NCI-H2081 (cell line): ENCODE measurements around the gene FIZ1.
A peak's percentile ranks its signal among the peaks of the same experiment; 100 is the strongest.
"Not testable (repeated sequence)": the region's sequence is repeated elsewhere in the genome, so short reads cannot be mapped to it uniquely, and the experiment has no call there.

Source experiments
- DNase-seq, 2 experiments: peaks; one replicate each; lab custom pipeline; 2025; lab: John Stamatoyannopoulos, UW

Gene FIZ1

GRCh38 chr19:55594996-55595545, 4.2 kb downstream of the FIZ1 start:
- DNase-seq = no peak

- DNase-seq = no peak
Observed at GRCh38 chr19:55593096-55593772, 6.1 kb downstream of the FIZ1 start.

DNA sequence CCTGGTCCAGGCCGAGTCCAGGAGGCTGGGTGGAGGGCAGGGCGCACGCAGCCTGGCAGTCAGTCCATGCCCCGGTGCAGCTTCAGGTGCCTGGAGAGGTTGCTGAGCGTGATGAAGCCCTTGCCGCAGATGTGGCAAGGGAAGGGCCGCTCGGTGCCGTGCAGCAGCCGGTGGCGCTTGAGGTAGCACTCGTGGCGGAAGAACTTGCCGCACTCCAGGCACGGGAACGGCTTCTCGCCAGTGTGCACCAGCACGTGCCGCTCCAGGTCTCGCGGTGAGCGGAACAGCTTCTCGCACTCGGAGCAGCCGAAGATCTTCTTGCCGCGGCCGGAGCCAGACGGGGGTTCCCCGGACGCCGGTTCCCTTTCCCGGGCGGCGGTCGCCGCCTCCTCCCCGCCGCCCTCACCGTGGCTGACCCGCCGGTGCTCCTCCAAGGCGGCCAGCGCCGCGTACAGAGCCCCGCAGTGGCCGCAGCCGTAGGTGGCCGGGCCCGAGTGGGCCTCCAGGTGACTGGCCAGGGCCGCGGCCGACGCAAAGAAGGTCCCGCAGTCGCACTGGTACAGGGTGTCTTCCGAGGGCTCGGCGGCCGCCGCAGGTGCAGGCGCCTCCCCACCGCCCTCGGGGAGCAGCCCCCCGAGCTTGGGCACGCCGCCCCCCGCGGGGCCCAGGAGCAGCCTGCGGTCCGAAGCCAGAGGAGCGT, 6.8 kb downstream of the FIZ1 start:
- no peak for DNase-seq

DNA sequence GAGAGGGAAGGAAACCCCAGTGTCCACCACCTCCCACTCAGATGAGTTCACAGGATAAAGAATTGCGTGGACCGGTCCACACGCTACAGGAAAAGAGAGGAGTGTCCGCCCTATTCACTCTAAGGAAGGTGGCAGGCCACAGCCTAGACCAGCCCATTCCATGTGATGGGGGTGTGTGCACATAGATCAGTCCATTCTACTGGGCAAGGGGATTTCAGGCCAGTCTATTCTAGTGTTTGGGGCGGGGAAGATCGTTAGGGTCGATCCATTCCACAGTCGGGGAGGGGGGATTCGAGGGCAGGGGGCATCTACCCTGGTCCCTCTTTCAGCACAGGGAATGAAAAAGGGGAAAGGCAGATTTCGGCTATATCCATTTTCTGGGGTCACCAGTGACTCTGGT, 7.8 kb downstream of the FIZ1 start:
- DNase-seq = no peak

DNA sequence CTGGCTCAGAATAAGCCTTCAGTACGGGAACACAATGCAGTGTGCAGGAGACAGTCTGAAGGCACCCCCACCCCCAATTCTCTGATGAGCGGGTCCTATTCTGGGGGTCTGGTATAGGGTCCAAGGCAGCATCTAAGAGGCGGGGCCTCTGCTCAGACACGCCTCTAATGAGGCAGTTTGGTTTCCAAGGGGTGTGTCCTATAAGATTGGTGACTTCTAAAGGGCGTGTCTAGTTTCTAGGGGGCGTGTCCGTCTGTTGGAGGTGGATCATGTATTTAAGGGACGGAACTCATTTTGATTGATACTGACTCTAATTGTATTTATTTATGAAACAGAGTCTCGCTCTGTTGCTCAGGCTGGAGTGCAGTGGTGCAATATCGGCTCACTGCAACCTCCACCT, 8.7 kb downstream of the FIZ1 start:
- peak in 1 of 2 experiments; percentile 2 for DNase-seq

GRCh38 chr19:55590109-55590508, 9.2 kb downstream of the FIZ1 start:
- no peak for DNase-seq

DNA sequence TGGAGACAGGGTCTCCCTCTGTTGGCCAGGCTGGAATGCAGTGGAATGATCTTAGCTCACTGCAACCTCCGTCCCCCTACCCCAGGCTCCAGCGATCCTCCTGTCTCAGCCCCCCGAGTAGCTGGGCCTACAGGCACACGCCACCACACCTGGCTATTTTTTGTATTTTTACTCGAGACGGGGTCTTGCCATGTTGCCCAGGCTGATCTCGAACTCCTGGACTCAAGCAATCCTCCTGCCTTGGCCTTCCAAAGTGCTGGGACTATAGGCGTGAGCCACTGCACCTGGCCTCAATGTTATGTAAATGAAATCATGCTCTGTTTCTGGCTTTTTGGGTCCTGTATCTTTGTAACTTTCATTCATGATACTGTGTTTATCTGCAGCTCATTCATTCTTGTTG, 10.6 kb downstream of the FIZ1 start:
- DNase-seq = no peak

DNA sequence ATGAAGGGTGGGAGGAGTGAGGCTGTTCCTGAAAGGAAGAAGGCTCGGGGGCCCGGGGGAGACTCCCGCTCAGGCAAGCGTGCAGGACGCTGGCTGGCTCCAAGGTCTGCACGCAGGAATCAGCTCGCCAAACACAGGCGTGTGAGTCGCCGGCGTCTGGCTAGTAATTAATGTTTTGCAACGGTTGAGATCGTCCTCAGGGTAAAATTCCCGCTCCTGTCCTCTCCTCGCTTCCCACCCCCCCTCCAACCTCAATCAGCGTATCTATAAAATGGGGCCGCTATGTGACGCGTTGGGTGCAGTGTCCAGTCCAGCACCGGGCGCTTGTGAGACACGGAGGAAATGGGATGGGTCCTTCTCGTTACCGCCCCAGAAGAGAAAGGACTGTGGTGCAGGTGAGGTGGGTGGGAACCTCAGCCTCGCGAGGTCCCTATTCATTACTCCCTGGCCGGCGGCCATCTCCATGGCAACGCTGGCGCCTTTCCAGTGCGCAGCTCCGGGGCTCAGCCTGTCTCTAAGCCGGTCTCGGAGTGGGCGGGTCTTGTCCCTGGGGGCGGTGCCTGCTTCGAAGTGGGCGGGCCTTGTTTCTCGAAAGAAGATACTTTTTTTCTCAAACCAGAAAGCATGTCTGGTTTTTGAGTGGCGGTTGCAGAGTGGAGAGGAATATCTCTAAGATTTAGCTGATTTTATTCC, 12.2 kb downstream of the FIZ1 start:
- DNase-seq = peak; percentile 97 to 98

GRCh38 chr19:55585658-55586339, 13.5 kb downstream of the FIZ1 start:
- peak; percentile 75 to 77 for DNase-seq

GRCh38 chr19:55584871-55585270, 14.4 kb downstream of the FIZ1 start:
- no peak for DNase-seq

DNA sequence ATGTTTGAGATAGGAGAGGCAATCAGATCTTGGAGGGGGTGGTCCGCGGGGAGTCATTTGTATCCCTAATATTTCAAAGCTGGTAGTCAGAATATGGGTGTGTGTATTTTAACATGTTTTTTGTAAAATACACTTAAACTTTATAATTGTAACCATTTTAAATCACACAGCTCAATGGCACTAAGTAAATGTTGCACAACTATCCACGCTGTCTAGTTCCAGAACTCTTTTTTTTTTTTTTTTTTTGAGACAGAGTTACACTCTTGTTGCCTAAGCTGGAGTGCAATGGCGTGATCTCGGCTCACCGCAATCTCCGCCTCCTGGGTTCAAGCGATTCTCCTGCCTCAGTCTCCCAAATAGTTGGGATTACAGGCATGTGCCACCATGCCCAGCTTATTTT, 15.4 kb downstream of the FIZ1 start:
- not testable (repeated sequence) for DNase-seq

- DNase-seq = not testable (repeated sequence)
Observed at GRCh38 chr19:55582284-55582683, 17.0 kb downstream of the FIZ1 start.

GRCh38 chr19:55581823-55582223, 17.5 kb downstream of the FIZ1 start:
- peak in 1 of 2 experiments; percentile 56 for DNase-seq

DNA sequence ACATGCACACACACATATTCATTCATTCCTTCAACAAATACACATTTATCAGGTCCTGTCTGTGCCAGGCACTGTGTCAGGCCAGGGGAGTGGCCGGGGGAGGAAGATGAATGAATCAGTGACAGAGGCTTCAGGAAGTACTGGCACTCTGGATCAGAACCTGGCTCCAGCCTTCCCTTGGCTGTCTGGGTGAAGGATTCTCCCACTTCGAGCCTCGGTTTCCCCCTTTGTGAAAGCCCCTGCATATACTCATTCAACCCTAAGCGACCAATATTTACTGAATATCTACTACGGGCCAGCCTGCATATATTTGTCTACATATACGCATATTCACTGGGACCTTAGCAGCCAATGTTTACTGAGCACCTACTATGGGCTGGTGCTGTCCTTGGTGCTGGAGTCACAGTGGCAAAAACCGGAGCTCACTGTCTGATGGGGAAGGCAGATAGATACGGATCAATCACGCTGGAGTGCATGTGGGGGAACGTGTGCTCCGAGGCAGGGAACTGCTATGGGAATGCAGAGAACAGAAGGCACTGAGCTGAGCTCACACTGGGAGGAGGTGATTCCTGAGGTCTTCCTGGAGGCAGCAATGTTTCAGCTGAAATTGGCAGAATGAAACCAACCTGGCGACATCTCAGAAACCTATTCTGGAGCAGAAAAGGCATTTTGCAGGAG, 18.0 kb downstream of the FIZ1 start:
- no peak for DNase-seq

GRCh38 chr19:55580628-55581144, 18.6 kb downstream of the FIZ1 start, which contains the start of gene ZNF579:
Gene ZNF579, minus strand, starts transcription at chr19:55580848. Its CDS starts 1,209 bp downstream, at chr19:55579639.
- peak; percentile 89 to 90 for DNase-seq

GRCh38 chr19:55579766-55580621, 19.3 kb downstream of the FIZ1 start:
- peak in 1 of 2 experiments; percentile 36 for DNase-seq

DNA sequence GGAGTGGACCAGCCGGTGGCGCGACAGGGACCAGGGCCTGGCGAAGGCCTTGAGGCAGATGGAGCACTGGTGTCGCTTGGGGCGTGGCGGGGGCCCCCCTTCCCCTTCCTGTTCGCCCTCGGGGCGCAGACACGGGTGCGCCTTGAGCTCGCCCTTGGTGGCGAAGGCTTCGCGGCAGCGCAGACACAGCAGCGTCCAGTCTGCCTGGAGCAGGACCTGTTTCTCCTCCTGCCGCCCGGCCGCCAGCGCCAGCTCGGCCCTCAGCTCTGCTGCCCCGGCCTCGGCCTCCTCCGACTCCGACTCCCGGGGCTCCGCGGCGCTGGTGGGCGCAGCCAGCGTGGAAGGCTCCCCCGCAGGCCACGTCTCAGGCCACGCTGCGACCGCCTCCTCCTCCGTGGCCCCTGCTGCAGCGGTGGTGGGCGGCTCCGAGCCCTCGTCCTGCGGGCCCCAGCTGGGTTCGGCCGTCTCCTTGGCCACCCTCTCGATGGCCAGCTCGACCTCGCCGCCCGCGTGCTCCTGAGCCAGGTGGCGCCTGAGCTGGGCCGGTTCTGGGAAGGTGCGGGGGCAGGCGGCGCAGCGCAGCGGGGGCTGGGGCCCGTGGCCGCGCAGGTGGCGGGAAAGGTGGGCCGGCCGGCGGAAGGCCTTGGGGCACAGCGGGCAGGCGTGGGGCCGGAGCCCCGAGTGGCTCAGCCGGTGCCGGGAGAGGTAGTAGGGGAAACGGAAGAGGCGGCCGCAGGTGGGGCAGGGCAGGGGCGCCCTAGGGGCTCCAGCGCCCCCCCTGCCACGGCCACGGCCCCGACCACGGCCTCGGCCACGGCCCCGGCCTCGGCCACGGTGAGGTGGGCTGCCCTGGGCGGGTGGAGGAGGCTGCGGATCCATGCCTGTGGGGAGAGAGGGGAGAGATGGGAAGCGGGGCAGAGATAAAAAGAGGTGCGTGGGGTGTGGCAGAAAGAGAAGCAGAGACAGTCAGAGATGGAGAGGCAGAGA, 20.3 kb downstream of the FIZ1 start:
- DNase-seq = no peak

DNA sequence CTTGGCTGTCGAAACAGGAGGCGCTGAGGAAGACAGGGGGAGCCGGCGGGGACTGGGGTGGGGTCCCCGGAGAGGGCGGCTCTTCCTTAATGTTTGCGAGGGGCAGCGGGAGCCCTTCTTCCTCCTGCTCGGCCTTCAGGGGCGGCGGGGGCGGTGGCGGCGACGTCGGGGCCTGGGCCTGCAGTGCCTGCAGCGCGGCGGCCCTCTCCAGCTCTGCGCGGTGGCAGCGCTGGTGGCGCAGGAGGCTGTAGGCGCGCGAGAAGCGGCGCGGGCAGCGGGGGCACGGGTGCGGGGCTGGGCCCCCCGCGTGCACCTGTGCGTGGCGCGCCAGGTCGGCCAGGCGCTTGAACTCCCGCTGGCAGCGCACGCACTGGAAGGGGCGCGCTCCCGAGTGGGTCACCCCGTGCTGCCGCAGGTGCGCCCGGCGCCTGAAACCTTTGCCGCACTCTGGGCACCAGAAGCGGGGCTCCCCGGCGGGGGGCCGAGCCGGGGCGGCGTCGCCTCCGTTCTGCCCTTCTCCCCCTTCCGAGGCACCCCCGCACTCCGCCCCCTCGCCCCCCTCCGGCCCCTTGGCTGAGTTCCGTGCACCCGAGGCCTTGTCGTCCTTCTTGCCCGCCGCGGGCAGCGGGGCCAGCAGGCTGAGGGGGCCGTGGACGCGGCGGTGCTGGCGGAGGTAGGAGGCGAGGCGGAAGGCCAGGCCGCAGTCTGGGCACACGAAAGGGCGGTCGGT, 21.1 kb downstream of the FIZ1 start:
- no peak for DNase-seq
